HuH-7.5 (cell line): ENCODE results near the gene C1QBP.
"Not testable (repeated sequence)": the region's sequence is repeated elsewhere in the genome, so short reads cannot be mapped to it uniquely, and the experiment has no call there.

Experiments
- DNase-seq: peaks from one replicate; pipeline ENCODE4 v3.0.0; 2011; ENCODE audit warnings: low spot score

Gene C1QBP

GRCh38 chr17:5431949-5432556 is 6.9 kb downstream of the C1QBP start:
- no peak for DNase-seq

GRCh38 chr17:5431234-5431633 is 7.7 kb downstream of the C1QBP start:
- not testable (repeated sequence) for DNase-seq

- no peak for DNase-seq
Observed at GRCh38 chr17:5430413-5430999, 8.4 kb downstream of the C1QBP start.

GRCh38 chr17:5429191-5429887 is 9.6 kb downstream of the C1QBP start:
- DNase-seq: no peak

- no peak for DNase-seq
Observed at GRCh38 chr17:5425826-5426225, 13.1 kb downstream of the C1QBP start.

- DNase-seq: no peak
Observed at GRCh38 chr17:5424909-5425308, 14.0 kb downstream of the C1QBP start.

- DNase-seq: no peak
Observed at GRCh38 chr17:5422505-5422904, 16.4 kb downstream of the C1QBP start.

GRCh38 chr17:5419959-5420653 is 18.8 kb downstream of the C1QBP start, which contains the start of gene RPAIN:
RPAIN (plus strand) TSS chr17:5420182; CDS start chr17:5420211, 29 bp downstream.
- peak; percentile 65 for DNase-seq

- DNase-seq: peak; percentile 87
Observed at GRCh38 chr17:5419356-5419958, 19.5 kb downstream of the C1QBP start, which contains the start of gene NUP88. NUP88 (minus strand) TSS chr17:5419662; CDS start chr17:5419650, 12 bp downstream.

- no peak for DNase-seq
Observed at GRCh38 chr17:5418858-5419355, 20.0 kb downstream of the C1QBP start.

- DNase-seq: no peak
Observed at GRCh38 chr17:5416901-5417300, 22.1 kb downstream of the C1QBP start.

GRCh38 chr17:5413682-5414081 is 25.3 kb downstream of the C1QBP start:
- no peak for DNase-seq

GRCh38 chr17:5410594-5411272 is 28.2 kb downstream of the C1QBP start:
- DNase-seq: no peak

- DNase-seq: no peak
Observed at GRCh38 chr17:5408186-5408585, 30.8 kb downstream of the C1QBP start.

- DNase-seq: peak; percentile 30
Observed at GRCh38 chr17:5405400-5405799, 33.6 kb downstream of the C1QBP start.

- no peak for DNase-seq
Observed at GRCh38 chr17:5399767-5400166, 39.2 kb downstream of the C1QBP start.

- DNase-seq: no peak
Observed at GRCh38 chr17:5396612-5397011, 42.3 kb downstream of the C1QBP start.

GRCh38 chr17:5391678-5392077 is 47.3 kb downstream of the C1QBP start:
- no peak for DNase-seq
